MG63 (cell line): Measurements from ENCODE around the gene LEMD3. TPM values are rescaled to one million over a fixed set of nuclear protein-coding genes. Genes with fewer than 3 reads are reported as not detected.
"Not testable (repeated sequence)": the region's sequence is repeated elsewhere in the genome, so short reads cannot be mapped to it uniquely, and the experiment has no call there.

Experiments used
- DNase-seq: peaks from one replicate; pipeline ENCODE4 v3.0.0-alpha.2; 2020
- H3K27me3 ChIP-seq: fragments of 250-450 bp; sonication (Bioruptor Pico); 2 replicates; pipeline ENCODE4 v1.5.1; 2020; ENCODE audit warnings: mild to moderate bottlenecking, moderate library complexity
- H3K36me3 ChIP-seq: fragments of 250-450 bp; sonication (Bioruptor Pico); 2 replicates; pipeline ENCODE4 v1.5.1; 2020; ENCODE audit warnings: mild to moderate bottlenecking, moderate library complexity
- H3K4me3 ChIP-seq: fragments of 250-450 bp; sonication (Bioruptor Pico); 2 replicates; pipeline ENCODE4 v1.5.1; 2020; ENCODE audit warnings: mild to moderate bottlenecking, moderate library complexity
- H3K9me3 ChIP-seq: fragments of 250-450 bp; sonication (Bioruptor Pico); 2 replicates; pipeline ENCODE4 v1.5.1; 2020; ENCODE audit warnings: mild to moderate bottlenecking, moderate library complexity
- total RNA-seq: library from RNA; depleted of rRNA; stranded (reverse); fragments of >200 nt; shearing (Covaris generic); gene quantifications from 2 replicates; pipeline ENCODE4 v1.2.3, GENCODE V29; 2014; ENCODE audit warnings: low replicate concordance; rRNA removed

LEMD3 gene
- total RNA-seq, 1 experiment from 2014 or later, result 14.6 TPM

- H3K4me3 ChIP-seq, result no peak overlapping the region
- no peak for DNase-seq
- H3K27me3 ChIP-seq, result no peaks in the 10 kb centered on the region
- H3K9me3 ChIP-seq, result no peaks in the 10 kb centered on the region
- H3K36me3 ChIP-seq, result no peaks in the 10 kb centered on the region
Measured at GRCh38 chr12:65282840-65283239, 113.5 kb downstream of the LEMD3 start.

GRCh38 chr12:65285532-65285931 lies 116.1 kb downstream of the LEMD3 start:
- not testable (repeated sequence) for H3K36me3 ChIP-seq, H3K9me3 ChIP-seq, DNase-seq, H3K4me3 ChIP-seq, H3K27me3 ChIP-seq

- no peak for DNase-seq
Measured at GRCh38 chr12:65287426-65287825, 118.0 kb downstream of the LEMD3 start.

GRCh38 chr12:65292241-65292640 lies 122.9 kb downstream of the LEMD3 start:
- H3K36me3 ChIP-seq, result no peaks in the 10 kb centered on the region
- DNase-seq, result no peak

More at GRCh38 chr12:65287426-65287825, 118.0 kb downstream of the LEMD3 start:
- H3K27me3 ChIP-seq, result no peaks in the 10 kb centered on the region
- H3K36me3 ChIP-seq, result no peaks in the 10 kb centered on the region
- no peak overlapping the region for H3K4me3 ChIP-seq
- no peaks in the 10 kb centered on the region for H3K9me3 ChIP-seq

GRCh38 chr12:65293735-65294134 lies 124.4 kb downstream of the LEMD3 start:
- Histone ChIP-seq H3K27me3 (no peaks in the 10 kb centered on the region), H3K4me3 (no peak overlapping the region)

More at GRCh38 chr12:65292241-65292640, 122.9 kb downstream of the LEMD3 start:
- H3K9me3 ChIP-seq, result no peaks in the 10 kb centered on the region
- H3K4me3 ChIP-seq, result no peak overlapping the region
- H3K27me3 ChIP-seq, result no peaks in the 10 kb centered on the region

GRCh38 chr12:65294641-65295262 lies 125.4 kb downstream of the LEMD3 start:
- DNase-seq, result no peak
- Histone ChIP-seq H3K27me3 (no peaks in the 10 kb centered on the region), H3K9me3 (no peaks in the 10 kb centered on the region), H3K36me3 (no peaks in the 10 kb centered on the region), H3K4me3 (no peak overlapping the region)

More at GRCh38 chr12:65293735-65294134, 124.4 kb downstream of the LEMD3 start:
- Histone ChIP-seq H3K36me3 (no peaks in the 10 kb centered on the region), H3K9me3 (no peaks in the 10 kb centered on the region)
- DNase-seq, result no peak

GRCh38 chr12:65296508-65297265 lies 127.3 kb downstream of the LEMD3 start:
- DNase-seq, result no peak
- H3K9me3 ChIP-seq, result no peaks in the 10 kb centered on the region
- no peaks in the 10 kb centered on the region for H3K36me3 ChIP-seq
- no peak overlapping the region for H3K4me3 ChIP-seq
- H3K27me3 ChIP-seq, result no peaks in the 10 kb centered on the region

Other genes with a start within 250 kb of the LEMD3 start
- gene WIF1, start 48.3 kb upstream of the LEMD3 start, total RNA-seq, result 0.23 TPM in 1 of 2 replicates, not detected in the other
- gene MSRB3, start 109.1 kb downstream of the LEMD3 start, total RNA-seq, result 40.6 and 43.5 TPM in 2 replicates